Measurements from ENCODE around the gene SCNN1B. TPM values are rescaled to one million over a fixed set of nuclear protein-coding genes. Genes with fewer than 3 reads are reported as not detected.
"Not testable (repeated sequence)": the region's sequence is repeated elsewhere in the genome, so short reads cannot be mapped to it uniquely, and the experiment has no call there.

The SCNN1B gene
- total RNA-seq, 1 donor from 2014 or later, result 4.4 TPM

- DNase-seq (ENCODE audit: low spot score), result no peak
These were observed 46.7 kb downstream of the SCNN1B start for GRCh38 chr16:23348579-23349469.

DNA sequence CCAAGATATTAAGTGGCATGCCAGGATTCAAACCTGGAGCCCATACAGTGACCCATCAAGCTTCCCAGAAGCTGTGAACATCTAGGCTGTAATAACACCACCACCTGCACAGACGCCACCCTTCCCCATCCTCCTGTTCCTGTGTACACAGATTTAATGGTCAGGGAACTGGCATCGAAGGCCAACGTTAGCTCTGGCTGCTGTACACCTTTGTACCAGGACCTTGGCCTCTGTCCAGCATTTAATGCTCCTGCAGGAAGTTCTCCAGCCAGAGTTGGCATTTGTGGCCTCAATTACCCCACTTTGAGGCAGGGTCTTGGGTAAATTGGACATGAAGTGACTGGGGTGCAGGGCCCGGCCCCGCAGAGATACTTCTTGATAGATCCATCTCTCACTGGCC lies 49.3 kb downstream of the SCNN1B start:
- DNase-seq (ENCODE audit: low spot score), result no peak

DNA sequence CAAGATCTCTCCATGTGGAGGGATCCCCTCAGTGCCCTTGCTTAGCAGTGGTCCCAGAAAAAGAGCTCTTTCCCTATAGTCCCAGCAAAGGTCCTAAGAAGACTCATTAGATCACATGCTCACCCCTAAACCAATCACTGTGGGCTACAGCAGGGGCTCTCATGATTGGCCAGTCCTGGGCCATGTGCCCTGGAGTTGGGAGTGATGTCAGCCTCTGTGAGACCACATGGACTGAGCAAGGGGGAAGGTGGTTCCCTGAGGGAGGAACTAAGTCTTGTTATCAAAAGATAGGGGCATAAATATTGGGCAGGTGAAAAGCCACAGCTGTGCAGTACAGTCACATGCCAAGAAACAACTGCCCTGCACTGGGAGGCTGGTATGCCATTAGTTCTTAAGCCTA lies 51.3 kb downstream of the SCNN1B start:
- no peak for DNase-seq (ENCODE audit: low spot score)

- no peak for DNase-seq (ENCODE audit: low spot score)
These were observed 52.1 kb downstream of the SCNN1B start for GRCh38 chr16:23354246-23354645.

GRCh38 chr16:23355106-23355670 lies 53.1 kb downstream of the SCNN1B start:
- peak; percentile 67 for DNase-seq (ENCODE audit: low spot score)

DNA sequence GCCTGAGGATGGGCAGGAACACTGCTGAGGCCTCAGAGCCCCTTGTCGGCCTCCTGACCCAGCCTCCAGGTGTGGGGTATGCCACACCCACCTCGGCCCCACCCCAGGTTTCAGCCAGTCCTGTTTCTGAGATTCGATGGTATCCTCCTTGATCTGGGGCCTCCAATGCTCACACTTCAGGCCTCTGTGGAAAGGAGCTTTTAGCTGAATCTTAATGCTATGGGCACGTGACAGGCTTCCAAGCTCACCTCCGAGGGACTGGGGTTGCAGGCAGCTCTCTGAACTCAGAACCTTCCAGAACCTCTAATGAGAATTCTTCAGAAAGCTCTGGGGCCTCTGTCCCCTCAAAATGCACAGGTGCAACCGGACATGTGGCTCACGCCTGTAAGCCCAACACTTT lies 54.8 kb downstream of the SCNN1B start:
- no peak for DNase-seq (ENCODE audit: low spot score)

GRCh38 chr16:23357761-23358290 lies 55.7 kb downstream of the SCNN1B start:
- DNase-seq (ENCODE audit: low spot score), result no peak

DNA sequence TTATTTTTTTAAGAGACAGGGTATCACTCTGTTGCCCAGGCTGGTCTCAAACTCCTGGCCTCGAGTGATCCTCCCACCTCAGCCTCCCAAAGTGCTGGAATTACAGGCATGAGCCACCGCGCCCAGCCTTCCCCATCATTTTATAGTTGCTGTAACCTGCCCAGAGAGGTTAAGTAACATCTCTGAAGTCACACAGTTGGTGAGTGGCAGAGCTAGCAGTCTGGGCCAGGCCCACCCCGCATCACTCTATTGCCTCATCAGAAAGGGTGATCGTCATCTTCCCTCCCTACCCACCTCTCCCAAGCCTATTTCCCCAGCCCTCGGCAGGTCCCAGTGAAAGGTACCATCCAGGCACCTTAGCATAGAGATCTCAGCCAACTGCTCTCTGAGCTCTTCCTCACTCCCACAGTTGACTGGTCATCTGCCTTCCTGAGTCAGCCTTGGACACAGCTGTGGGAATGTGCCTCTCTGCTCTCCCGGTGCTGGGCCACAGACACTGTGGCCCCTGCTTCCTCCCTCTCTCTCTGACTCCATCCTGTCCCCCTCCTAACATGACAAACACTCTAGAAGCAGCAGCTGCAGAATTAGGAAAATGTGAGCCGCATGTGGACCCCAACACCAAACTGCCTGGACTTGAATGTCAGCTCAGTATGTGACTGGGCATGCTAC lies 57.1 kb downstream of the SCNN1B start:
- no peak for DNase-seq (ENCODE audit: low spot score)

- no peak for DNase-seq (ENCODE audit: low spot score)
These were observed 60.6 kb downstream of the SCNN1B start for GRCh38 chr16:23362460-23363317.

DNA sequence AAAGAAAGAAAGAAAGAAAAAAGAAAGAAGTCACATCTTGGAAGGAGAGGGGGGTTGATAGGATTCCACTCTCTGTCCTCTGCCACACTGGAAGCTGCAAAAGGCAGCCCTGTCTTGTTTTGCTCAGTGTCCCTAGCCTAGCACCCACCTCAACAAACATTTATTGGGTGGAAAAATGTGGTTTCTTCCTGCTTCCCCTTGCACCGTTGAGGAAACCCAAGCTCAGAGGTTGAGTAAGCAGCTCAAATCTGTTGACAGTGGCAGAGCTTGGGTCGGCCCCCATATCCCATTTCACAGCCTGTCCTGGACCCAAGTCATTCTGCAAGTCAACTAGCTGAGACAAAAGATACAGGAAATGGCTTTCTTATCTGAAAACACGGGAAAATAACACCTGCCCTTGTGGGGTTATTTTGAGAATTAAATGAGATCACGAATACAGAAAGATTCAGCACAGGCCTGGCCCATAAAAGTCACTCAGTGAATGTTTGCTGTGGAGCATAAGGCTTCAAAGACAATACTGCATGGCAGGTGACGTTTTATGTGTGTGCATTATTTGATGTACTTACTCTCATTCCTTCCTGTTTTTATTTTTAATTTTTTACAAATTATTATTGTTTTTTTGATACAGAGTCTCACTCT lies 63.6 kb downstream of the SCNN1B start:
- no peak for DNase-seq (ENCODE audit: low spot score)

- not testable (repeated sequence) for DNase-seq (ENCODE audit: low spot score)
These were observed 64.2 kb downstream of the SCNN1B start for GRCh38 chr16:23366341-23366740.

GRCh38 chr16:23367564-23367963 lies 65.5 kb downstream of the SCNN1B start:
- no peak for DNase-seq (ENCODE audit: low spot score)

DNA sequence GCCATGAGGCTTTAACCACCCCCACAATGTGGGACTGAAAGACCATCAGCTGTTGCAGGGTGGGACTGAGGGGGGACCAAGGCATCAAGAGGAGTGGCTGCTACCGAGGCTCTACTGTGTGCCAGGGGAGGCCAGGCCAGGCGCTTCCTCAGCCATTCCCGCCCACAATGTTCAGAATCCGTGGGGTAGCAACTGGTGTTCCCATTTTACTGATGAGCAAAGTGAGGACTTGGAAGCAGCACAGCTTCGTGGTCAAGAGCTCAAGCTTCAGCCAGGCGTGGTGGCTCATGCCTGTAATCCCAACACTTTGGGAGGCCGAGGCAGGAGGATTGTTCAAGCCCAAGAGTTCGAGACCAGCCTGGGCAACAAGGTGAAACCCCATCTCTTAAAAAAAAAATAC lies 65.9 kb downstream of the SCNN1B start:
- DNase-seq (ENCODE audit: low spot score), result no peak

GRCh38 chr16:23368469-23368868 lies 66.4 kb downstream of the SCNN1B start:
- no peak for DNase-seq (ENCODE audit: low spot score)

GRCh38 chr16:23369416-23369815 lies 67.3 kb downstream of the SCNN1B start:
- no peak for DNase-seq (ENCODE audit: low spot score)

GRCh38 chr16:23371368-23371767 lies 69.3 kb downstream of the SCNN1B start:
- no peak for DNase-seq (ENCODE audit: low spot score)

DNA sequence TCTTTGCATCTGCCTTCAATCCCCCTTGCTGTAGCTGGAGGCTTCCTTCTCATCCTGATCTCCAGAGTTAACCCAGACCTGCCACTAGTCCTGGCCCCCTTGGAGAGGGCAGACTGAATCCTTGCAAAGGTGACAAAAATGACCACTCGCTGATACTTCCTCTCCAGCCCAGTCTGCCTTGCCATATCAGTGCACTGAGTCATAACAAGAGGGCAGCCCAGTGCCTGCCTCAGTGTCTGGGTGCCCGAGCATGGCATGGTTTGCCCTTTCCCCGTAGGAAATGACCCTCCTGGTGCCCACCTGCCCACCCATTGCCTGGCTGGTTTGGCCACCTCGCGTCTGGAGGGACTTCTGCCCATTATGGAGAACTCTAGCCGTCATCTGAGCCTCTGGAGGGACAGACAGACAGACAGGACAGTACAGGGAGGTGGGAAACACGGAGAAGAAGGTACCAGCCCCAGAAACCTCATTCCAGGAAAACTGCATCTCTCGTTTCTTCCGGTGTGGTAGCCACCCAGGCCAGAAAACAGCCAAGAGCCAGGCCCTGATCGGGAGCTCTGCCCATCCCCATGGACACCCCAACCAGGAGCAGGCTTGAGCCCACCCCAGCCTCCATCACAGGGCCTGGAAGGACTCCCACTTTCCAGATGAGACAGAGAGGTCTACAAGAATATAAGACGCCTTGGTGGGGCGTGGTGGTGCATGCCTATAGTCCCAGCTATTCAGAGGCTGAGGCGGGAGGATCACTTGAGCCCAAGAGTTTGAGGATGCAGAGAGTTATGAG lies 71.5 kb downstream of the SCNN1B start:
- no peak for DNase-seq (ENCODE audit: low spot score)

DNA sequence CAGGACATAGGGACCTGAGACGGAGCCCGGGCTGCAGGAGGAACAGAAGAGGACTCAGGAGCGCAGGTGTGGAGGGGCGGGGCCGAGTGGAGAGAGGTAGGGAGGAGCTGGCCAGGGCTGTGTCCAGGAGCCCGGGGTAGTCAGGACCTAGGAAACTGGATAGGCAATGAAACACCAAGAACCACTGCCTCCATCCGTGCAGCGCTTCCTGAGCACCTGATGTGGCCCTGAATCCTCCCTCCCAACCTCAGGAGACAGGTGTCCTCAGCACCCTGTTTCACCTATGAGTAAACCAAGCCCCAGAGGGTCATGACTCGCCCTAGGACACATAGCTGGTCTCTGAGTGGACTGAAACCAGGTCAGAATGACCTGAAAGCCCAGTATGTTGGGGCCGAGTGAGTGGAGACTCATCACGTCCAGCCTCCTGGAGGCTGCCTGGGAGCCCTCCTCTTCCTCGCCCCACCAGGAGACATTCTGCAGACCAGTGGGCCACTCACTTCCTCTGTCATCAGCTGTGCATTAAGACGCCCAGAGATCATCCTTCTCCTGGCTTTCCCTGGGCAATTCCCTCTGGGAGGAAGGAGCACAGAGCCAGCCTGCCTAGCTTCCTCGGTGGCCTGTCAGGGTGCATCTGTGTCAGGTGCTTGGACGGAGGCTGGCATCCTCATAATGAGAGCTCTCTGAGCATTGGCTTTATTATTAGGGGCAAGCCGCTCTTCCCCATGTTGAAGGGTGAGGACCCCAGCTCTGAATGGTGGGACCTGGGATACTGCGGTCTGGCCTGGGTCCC lies 72.8 kb downstream of the SCNN1B start:
- DNase-seq (ENCODE audit: low spot score), result no peak

- DNase-seq (ENCODE audit: low spot score), result no peak
These were observed 73.5 kb downstream of the SCNN1B start for GRCh38 chr16:23375643-23376042.
